ENCODE data around the gene PAPSS1. TPM values are rescaled to one million over a fixed set of nuclear protein-coding genes. Genes with fewer than 3 reads are reported as not detected.

Gene PAPSS1
- total RNA-seq, 3 donors from 2014 or later (not counting 1 experiment from before 2014, with no cell fraction given) = 10.2 to 21.3 (median 12.9) TPM

- Histone ChIP-seq H3K27ac (ENCODE audit: low read length) (no peak overlapping the region), H3K9me3 (ENCODE audit: control insufficient read depth, insufficient read depth, low read length) (no peaks in the 10 kb centered on the region), H3K4me3 (ENCODE audit: low read length) (no peak overlapping the region), H3K36me3 (ENCODE audit: control insufficient read depth, insufficient read depth, low read length) (no peaks in the 10 kb centered on the region), H3K27me3 (ENCODE audit: control insufficient read depth, insufficient read depth, low read length) (no peaks in the 10 kb centered on the region), H3K4me1 (ENCODE audit: control insufficient read depth, insufficient read depth, low read length) (no peaks in the 10 kb centered on the region)
- WGBS (ENCODE audit: insufficient coverage) = 95% methylated on average over 8 of the region's 10 CpGs
- Mint-ChIP-seq H3K9me3 (peaks cover 2 to 3% of the 10 kb centered on the region in 2 donors), H3K36me3 (no peaks in the 10 kb centered on the region), H3K4me3 (no peak overlapping the region), H3K27ac (no peak overlapping the region), H3K27me3 (ENCODE audit: low read depth in 2 of 2) (no peaks in the 10 kb centered on the region), H3K4me1 (no peaks in the 10 kb centered on the region)
- TF ChIP-seq CTCF (IDR thresholded peaks at IDR 0.05) = no peak
- DNase-seq = no peak
- no peak for ATAC-seq
- intact Hi-C loops (cut with micrococcal nuclease) = no loop called here
These were observed 144.8 kb downstream of the PAPSS1 start for GRCh38 chr4:107575243-107575642.

DNA sequence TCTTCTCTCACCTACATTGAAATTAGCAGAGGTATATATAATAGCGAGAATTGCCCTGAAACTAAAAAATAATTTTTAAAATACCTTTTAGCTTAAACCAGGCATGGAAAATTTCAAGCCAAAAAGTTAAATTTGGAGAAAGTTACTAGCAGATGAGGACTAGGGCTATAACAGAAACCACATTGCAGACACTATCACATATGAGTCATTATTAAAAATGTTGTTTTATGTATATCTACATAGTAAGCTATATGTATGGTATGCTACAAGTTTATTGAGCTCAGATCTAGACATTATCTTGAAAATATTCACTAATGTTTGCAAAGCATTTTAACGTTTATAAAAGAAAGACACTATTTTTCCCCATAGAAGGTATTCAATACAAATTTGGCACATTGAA, 147.8 kb downstream of the PAPSS1 start:
- no peak for ATAC-seq
- Mint-ChIP-seq H3K4me3 (no peak overlapping the region), H3K9me3 (peaks cover 0 to 8% of the 10 kb centered on the region in 2 donors), H3K27me3 (ENCODE audit: low read depth in 2 of 2) (no peaks in the 10 kb centered on the region), H3K27ac (no peak overlapping the region), H3K36me3 (no peaks in the 10 kb centered on the region), H3K4me1 (no peaks in the 10 kb centered on the region)
- Histone ChIP-seq H3K27ac (ENCODE audit: low read length) (no peak overlapping the region), H3K36me3 (ENCODE audit: control insufficient read depth, insufficient read depth, low read length) (no peaks in the 10 kb centered on the region), H3K27me3 (ENCODE audit: control insufficient read depth, insufficient read depth, low read length) (no peaks in the 10 kb centered on the region), H3K4me1 (ENCODE audit: control insufficient read depth, insufficient read depth, low read length) (no peaks in the 10 kb centered on the region), H3K9me3 (ENCODE audit: control insufficient read depth, insufficient read depth, low read length) (no peaks in the 10 kb centered on the region), H3K4me3 (ENCODE audit: low read length) (no peak overlapping the region)
- DNase-seq = no peak
- no peak for TF ChIP-seq CTCF (IDR thresholded peaks at IDR 0.05)
- intact Hi-C loops (cut with micrococcal nuclease) = no loop called here
- WGBS (ENCODE audit: insufficient coverage) = no CpG with 5 or more reads among the region's 2 CpGs

GRCh38 chr4:107570952-107571351, 149.1 kb downstream of the PAPSS1 start:
- 78% methylated on average over 2 of the region's 2 CpGs for WGBS (ENCODE audit: insufficient coverage)
- no peaks in the 10 kb centered on the region for H3K4me1 ChIP-seq (ENCODE audit: control insufficient read depth, insufficient read depth, low read length)
- H3K9me3 Mint-ChIP-seq = peaks cover 2 to 13% of the 10 kb centered on the region in 2 donors
- H3K27ac ChIP-seq (ENCODE audit: low read length) = no peak overlapping the region
- no peaks in the 10 kb centered on the region for H3K9me3 ChIP-seq (ENCODE audit: control insufficient read depth, insufficient read depth, low read length)
- no peaks in the 10 kb centered on the region for H3K4me1 Mint-ChIP-seq
- ATAC-seq (no peak), DNase-seq (no peak)
- no peak overlapping the region for H3K4me3 ChIP-seq (ENCODE audit: low read length)
- no peaks in the 10 kb centered on the region for H3K27me3 ChIP-seq (ENCODE audit: control insufficient read depth, insufficient read depth, low read length)
- no peak overlapping the region for H3K4me3 Mint-ChIP-seq
- H3K27me3 Mint-ChIP-seq (ENCODE audit: low read depth in 2 of 2) = no peaks in the 10 kb centered on the region
- H3K36me3 ChIP-seq (ENCODE audit: control insufficient read depth, insufficient read depth, low read length) = no peaks in the 10 kb centered on the region
- TF ChIP-seq CTCF (IDR thresholded peaks at IDR 0.05) = no peak
- no peak overlapping the region for H3K27ac Mint-ChIP-seq
- intact Hi-C loops (cut with micrococcal nuclease) = no loop called here
- no peaks in the 10 kb centered on the region for H3K36me3 Mint-ChIP-seq

- Histone ChIP-seq H3K4me1 (ENCODE audit: control insufficient read depth, insufficient read depth, low read length) (no peaks in the 10 kb centered on the region), H3K4me3 (ENCODE audit: low read length) (no peak overlapping the region), H3K27me3 (ENCODE audit: control insufficient read depth, insufficient read depth, low read length) (no peaks in the 10 kb centered on the region), H3K9me3 (ENCODE audit: control insufficient read depth, insufficient read depth, low read length) (no peaks in the 10 kb centered on the region), H3K36me3 (ENCODE audit: control insufficient read depth, insufficient read depth, low read length) (no peaks in the 10 kb centered on the region), H3K27ac (ENCODE audit: low read length) (no peak overlapping the region)
- TF ChIP-seq CTCF (IDR thresholded peaks at IDR 0.05) = no peak
- H3K9me3 Mint-ChIP-seq = peaks cover 4 to 22% of the 10 kb centered on the region in 2 donors
- no peak for ATAC-seq
- no peak overlapping the region for H3K27ac Mint-ChIP-seq
- DNase-seq = no peak
- peaks cover 19% of the 10 kb centered on the region for H3K36me3 Mint-ChIP-seq
- intact Hi-C loops (cut with micrococcal nuclease) = no loop called here
- no peak overlapping the region for H3K4me3 Mint-ChIP-seq
- 59% methylated on average over 5 of the region's 5 CpGs for WGBS (ENCODE audit: insufficient coverage)
- H3K27me3 Mint-ChIP-seq (ENCODE audit: low read depth in 2 of 2) = no peaks in the 10 kb centered on the region
- no peaks in the 10 kb centered on the region for H3K4me1 Mint-ChIP-seq
These were observed 155.7 kb downstream of the PAPSS1 start for GRCh38 chr4:107564326-107564725.
